Activated CD4-positive, alpha-beta T cell treated with anti-CD3 and anti-CD28 coated beads for 48 hours (primary cell): ENCODE data around the gene KDM4D.
"Not testable (repeated sequence)": the region's sequence is repeated elsewhere in the genome, so short reads cannot be mapped to it uniquely, and the experiment has no call there.

Source experiments
- DNase-seq: peaks from one replicate; pipeline ENCODE4 v3.0.0-alpha.2; 2020

Gene KDM4D

DNA sequence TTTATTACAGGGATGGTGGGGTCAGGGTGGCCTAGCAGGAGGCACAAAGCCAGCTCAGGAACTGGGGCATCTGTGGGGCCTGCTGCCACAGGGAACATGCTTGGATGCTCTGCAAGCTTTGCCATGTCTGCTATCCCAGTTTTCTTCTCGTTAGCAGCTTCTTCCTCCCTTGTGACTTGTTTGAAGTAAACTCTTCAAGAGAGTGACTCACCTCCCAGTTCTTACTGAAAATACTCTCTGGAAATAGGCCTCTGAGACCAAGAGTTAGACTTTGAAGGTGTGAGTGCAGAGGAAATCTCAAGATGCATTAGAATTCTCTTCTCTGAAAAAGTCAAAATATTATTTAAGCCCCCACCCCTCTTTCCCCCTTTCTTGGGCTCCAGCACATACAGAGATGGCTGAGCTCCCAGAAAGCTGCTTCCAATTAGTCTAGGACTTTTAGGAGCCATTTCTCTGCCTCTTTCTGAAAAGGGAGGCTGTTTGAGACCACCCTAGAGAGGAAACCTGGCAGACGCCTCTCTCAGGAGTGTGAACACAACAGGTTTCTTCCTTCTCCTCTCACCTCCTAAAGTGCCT is 15.3 kb upstream of the KDM4D start:
- no peak for DNase-seq

DNA sequence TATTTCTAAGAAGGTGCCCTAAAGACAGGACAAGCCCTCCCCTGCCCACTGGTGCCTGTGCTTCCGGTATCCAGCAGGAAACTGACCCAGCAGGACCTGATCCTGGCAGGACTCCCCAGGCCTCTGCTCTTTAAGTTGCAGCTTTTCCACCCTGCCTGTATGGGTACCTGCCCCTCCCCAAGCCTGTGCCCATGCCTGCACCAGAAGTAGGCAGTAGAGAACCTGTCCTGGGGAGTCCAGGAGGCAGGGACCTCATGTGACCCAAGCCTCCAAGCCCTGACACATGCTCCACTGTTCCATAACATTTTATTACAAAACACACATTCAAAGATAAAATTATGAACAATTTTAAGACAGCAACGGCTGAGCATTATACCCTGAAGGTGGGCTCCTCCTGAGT is 14.3 kb upstream of the KDM4D start:
- no peak for DNase-seq

DNA sequence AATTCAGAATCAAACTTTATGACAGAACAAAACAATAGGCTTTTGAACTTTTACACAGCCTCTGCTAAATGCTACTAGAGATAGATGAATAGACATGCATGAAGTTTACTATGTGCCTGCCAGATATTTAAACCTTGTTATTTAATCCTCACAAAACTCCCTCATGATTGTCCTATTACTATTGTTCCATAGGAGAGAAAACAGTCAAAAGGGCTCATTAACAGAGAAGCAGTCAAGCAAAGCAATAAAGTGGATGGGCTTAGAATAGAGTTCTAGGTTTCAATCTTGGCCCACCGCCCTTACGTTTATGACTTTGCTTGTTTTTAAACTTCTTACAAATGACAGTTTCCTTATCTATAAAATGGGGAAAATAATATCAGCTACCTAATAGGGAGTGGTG is 13.0 kb upstream of the KDM4D start:
- no peak for DNase-seq

DNA sequence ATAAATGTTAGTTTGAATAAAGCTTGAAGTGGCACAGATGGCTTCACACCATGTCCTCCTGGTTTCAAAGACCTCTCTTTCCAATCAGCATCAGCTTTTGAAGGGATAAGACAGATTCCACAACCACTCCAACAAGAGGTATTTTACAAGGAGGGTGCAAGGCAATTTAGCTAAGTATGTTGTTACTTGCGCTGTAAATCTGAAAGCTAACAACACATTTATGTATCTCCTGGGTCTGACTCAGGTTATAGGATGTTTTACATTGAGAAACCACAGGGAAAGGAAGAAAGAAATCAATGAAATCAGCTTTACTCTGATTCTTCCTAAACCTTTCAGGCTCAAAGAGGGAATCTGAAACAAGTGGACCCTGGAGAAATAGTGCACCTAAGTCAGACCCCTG is 12.3 kb upstream of the KDM4D start:
- DNase-seq = no peak

DNA sequence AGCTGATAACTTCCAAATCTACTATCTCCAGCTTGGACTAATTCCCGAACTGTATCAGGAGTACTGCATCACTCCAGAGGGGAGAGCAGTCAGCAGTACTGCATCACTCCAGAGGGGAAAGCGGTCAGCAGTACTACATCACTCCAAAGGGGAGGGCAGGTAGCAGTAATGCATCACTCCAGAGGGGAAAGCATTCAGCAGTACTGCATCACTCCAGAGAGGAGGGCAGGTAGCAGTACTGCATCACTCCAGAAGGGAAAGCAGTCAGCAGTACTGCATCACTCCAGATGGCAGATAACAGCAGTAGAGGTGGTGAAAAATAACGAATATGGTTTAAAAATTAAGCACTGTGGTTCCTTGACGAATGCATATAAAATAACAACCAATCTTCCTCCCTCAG is 8.6 kb upstream of the KDM4D start:
- DNase-seq = no peak

DNA sequence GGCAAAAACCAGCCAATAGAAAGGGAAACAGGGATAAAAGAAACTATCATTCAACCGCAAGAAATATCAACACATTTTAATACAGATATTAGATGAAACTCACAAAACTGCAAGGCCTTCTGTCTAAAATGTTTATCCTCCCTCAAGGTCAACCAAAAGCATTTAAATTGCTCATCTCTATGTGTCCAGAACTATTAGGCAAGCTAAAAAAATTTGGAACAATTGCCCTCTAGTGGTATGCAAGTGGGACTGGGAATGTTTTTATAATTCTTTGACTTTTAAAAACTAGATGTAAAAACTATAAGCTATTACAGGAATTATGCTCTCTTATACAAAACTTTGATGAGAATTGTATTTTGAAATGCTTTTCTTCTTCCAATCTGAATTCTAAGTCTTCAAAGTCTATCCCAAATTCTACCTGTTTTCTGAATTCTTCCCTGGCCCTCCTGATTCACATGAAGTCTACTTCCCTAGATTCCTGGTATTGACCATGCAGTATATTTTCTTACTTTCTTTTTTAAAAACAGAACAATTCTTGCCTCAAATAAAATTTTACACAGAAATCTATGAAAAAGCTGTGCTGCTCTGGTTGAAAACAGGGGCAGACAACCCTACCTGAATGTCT is 5.1 kb upstream of the KDM4D start:
- no peak for DNase-seq

DNA sequence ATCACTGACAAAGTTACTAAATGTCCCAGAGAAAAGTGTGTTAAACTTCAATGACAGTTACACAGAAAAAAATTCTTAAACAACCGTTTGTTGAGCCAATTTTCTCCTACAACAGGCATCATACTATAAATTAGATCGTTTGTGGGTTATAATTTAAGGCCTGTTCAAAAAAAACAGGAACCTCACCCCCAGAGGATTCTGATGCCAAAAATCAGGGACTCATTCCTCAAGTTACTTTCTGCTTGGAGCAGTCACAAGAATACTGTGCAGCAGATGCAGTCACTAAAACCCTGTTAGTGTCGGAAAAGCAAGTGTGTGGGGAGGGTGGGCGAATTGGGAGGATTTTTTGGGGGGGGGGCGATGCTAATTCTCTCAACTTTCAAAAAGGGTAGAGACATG is 810 bp upstream of the KDM4D start:
- no peak for DNase-seq

DNA sequence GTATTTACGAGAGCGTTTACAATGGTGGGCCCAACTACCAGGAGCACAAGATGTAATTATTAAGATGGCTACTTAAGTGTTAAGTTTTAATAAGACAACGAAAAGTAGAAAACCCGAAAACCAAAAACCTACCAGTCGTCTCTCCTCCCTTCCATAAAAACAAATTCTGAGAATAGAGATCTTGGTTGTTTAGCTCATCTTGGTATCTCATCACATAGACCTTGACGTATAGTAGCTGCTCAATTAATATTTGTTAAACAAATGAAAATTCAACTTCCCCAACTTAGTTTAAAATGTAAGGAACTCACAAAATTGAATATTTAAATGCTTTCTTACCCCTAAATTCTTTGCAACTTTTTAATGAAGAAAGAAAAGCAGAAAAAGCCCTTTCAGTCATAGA is 669 bp downstream of the KDM4D start:
- DNase-seq = no peak

DNA sequence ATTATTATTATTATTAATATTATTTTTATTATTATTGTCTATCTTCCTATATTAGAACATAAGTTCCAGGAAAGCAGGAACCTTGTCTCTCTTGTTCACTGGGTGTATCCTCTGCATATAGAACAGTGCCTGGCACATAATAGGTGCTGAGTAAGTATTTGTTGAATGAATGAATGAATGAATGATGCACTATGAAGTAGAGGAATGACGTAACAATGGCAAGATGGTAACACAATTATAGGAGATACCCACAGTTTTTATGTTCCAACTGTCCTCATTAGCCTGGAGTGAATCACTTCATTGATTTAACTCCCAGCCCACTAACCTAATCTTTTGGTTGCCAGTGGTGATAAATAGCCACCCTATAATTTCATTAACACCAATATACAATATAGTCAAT is 2.1 kb downstream of the KDM4D start:
- DNase-seq = no peak

DNA sequence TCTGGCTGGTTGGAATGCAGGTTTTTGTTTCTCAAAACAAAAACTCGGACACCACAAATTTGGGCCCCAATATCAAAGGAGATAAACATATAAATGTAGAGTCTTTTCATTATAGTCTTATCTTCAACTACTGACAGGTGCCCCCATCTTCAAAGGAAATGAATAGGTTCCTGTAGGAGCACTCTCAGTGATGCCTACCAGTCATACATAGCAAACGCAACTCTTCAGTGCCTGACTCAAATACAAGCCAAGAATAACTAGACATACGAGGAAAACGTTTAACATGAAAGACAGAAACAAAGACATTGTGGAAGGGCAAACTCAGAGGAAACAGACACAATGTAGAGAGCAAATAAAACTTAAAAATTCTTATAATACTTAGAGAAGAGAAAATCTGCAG is 13.9 kb downstream of the KDM4D start:
- DNase-seq = no peak

DNA sequence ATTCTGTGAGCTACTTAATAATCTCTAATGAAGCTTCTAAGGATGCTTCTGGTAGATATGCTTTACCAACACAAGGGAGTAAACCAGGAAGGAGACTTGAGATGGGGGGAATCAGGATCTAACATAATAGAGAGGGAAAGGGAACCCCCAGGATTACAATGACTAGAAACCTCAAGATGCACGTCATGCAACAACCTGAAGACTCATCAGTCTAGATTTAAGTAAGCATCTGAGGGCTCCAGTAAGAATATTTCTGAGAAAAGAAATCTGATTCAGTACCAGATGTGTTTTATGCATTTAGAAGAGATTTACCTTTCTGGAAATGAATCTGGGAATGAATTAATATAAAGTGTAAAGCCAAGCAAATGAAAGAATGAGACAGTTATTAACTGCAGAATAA is 15.2 kb downstream of the KDM4D start:
- DNase-seq = no peak

DNA sequence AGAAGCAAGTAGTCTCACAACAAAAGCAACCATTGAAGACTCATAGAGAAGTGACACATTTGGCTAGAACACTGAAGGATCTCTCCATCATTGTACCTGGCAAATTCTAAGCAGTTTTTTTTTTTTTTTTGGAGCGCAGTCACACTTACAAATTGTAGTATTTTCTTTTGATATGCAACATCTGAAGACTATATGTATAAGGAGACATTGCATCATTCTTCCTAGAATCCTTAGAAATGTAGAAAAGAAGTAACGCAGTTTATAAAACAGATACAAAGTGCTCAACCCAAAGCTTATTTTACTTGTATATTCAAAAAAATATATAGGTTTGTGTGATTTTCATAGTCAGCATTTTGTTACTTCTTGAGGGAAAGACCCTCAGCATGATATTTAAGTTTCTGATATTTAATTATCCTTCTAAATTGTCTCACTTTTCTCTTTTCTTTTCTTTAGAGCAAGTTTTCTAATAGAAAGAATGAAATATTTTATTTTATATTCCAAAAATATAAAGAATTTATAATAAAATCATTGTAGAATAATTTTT is 20.0 kb downstream of the KDM4D start:
- DNase-seq = no peak

DNA sequence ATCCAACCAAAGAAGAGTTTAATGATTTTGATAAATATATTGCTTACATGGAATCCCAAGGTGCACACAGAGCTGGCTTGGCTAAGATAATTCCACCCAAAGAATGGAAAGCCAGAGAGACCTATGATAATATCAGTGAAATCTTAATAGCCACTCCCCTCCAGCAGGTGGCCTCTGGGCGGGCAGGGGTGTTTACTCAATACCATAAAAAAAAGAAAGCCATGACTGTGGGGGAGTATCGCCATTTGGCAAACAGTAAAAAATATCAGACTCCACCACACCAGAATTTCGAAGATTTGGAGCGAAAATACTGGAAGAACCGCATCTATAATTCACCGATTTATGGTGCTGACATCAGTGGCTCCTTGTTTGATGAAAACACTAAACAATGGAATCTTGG is 23.9 kb downstream of the KDM4D start:
- DNase-seq = no peak

DNA sequence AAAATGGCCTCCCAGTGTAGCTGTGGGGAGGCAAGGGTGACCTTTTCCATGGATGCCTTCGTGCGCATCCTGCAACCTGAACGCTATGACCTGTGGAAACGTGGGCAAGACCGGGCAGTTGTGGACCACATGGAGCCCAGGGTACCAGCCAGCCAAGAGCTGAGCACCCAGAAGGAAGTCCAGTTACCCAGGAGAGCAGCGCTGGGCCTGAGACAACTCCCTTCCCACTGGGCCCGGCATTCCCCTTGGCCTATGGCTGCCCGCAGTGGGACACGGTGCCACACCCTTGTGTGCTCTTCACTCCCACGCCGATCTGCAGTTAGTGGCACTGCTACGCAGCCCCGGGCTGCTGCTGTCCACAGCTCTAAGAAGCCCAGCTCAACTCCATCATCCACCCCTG is 24.8 kb downstream of the KDM4D start:
- no peak for DNase-seq

DNA sequence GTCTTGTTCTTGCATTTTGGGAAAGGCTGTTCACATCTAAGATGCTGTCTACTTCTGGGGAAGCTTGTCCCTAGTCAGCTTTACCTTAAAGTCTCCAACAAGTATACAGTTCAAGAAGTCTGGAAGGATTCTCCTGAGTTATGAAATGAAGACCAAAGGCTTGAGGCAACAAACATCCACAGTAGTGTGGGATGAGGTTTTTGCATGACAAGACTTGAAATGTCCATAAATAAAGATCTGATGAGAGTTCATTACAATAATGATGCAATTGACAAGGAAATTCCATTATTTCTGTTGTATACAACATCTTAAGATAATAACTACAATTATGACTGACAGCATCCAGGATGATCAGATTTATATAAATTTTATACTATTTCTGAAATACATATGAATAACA is 30.2 kb downstream of the KDM4D start:
- no peak for DNase-seq

DNA sequence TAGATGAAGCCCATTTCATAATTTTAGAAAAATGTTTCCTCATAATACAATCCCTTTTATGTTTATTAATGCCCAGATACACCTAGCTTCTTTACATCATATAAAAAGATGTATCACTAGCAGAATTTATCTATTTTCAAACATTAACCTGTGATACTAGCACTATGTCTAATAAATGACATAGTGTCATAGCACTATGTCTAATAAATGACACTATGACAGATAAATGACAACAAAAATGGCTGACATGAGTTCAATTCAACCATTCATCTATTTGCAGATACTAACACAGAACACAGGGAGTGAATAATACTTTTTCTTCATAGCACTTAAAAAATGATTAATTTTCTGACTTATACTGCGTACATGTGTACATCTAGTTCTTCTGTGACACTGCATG is 32.1 kb downstream of the KDM4D start:
- DNase-seq = no peak

DNA sequence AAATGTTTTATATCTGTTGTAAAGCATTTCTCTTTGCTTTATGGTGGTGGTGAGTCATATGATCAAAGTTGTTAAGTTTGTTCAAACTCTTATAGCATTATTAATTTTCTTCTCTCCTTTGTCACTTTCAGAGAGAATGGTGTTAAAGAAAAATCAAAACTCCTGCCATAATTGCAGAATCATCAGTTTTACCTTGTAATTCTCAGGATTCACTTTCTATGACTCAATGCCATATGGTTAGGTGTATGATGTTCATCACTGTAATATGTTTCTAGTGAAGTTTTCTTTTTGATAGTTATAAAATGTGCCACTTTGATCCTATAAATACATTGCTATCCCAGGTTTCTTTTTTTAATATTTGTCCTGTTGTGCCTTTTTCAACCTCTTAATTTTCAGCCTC is 37.9 kb downstream of the KDM4D start:
- no peak for DNase-seq

DNA sequence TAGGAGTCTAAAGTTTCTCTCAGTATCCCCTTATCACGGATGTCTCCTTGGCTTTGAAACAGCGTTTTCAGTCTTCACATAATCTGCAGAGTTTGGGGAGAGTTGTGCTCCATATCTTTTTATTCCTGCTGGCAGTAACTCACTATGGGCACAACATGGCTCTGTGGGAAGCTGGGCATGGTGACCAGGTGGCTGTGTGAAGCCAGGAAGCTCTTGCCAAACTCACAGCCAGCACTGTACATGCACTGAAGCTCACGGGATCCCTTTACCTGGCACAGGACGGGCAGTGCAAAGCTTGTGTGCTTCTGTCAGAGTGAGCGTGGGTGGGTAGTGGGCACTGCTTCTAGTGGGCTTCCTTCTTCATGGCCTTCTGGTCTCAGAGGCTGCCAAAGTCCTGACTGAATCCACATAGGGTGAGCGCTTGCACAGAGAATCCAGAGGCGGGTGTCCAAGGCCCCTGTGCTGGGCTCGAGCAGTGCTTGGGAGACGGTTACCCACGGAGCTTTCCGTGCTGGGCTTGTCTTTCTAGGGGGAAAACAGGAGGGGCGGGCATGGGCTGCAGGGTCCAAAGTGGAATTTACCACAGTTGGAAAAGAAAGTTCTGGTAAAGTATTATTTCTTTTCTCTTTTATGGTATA is 40.8 kb downstream of the KDM4D start:
- no peak for DNase-seq

DNA sequence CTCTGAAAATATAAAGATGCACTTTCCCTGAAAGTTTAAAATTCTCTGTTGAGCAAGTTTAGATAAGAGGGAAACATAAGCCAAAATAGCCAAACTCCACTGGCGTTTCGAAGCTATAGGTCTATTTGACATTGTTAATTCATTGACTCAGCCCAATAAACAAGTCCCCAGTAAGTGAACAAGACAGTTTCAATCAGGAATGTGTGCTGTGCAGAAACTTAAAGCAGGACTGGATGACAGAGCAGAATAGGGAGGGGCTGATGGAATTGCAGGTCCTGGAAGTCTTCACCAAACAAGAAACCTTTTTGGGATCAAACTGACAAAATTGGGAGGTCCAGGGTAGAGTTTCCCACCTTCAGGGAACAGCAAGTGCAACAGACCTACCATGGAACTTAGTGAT is 42.6 kb downstream of the KDM4D start:
- DNase-seq = no peak

DNA sequence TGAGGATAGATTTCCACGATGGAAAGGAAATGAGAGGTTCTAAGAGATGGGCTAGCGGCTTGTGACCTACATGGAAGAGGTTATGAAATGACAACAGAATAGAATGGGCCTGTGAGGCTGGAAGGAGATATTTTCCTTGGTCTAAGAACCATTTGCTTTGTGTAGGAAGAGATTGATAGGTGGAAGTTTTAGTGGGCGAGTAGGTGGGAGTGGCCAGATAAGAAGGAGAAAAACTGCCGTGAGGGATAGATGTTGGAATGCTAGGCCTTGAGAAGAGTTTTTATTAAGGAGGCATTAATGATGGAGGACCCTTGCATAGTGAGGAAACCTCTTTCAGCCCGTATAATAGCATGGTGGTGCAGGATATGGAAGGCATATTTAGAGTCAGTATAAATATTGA is 48.0 kb downstream of the KDM4D start:
- DNase-seq = not testable (repeated sequence)

DNA sequence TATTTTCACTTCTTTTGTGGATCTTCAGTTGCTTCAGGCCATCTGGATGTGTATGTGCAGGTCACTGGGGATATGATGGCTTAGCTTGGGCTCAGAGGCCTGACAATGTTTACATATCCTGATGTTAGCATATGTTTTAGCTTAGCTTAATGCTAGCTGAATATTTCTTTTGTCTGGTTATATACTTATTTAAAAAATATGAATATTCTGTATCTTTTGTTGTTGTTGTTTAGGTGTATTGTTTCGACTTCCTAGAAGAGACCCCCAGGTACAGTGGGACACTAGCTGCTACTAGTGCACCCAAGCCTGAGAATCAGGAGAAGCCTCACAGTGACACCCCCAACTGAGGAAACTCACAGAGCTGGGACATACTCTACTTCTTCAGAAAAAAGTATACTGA is 51.4 kb downstream of the KDM4D start, which contains the start of gene KDM4E:
KDM4E (plus strand) TSS at position 301 of the 400 bp plus-strand sequence. CDS start 300 bp downstream, outside the sequence.
- no peak for DNase-seq

DNA sequence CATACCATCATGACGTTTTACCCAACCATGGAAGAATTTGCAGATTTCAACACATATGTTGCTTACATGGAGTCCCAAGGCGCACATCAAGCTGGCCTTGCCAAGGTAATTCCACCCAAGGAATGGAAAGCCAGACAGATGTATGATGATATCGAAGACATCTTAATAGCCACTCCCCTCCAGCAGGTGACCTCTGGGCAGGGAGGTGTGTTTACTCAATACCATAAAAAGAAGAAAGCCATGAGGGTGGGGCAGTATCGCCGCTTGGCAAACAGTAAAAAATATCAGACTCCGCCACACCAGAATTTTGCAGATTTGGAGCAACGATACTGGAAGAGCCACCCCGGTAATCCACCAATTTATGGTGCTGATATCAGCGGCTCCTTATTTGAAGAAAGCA is 52.1 kb downstream of the KDM4D start:
- not testable (repeated sequence) for DNase-seq

DNA sequence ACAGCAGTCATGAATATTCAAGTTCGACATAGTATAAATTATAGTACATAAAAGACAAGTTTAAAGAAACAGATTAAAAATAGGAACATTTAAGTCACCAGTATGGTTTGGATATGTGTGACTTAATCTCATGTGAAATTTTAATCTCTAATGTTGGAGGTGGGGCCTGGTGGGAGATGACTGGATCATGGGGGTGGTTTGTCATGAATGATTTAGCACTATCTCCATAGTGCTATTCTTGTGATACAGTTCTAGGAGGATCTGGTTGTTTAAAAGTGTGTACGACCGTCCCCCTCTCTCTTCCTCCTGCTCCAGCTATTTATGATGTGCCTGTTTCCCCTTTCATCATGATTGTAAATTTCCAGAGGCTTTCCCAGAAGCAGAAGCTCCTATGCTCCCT is 54.8 kb downstream of the KDM4D start:
- DNase-seq = no peak

DNA sequence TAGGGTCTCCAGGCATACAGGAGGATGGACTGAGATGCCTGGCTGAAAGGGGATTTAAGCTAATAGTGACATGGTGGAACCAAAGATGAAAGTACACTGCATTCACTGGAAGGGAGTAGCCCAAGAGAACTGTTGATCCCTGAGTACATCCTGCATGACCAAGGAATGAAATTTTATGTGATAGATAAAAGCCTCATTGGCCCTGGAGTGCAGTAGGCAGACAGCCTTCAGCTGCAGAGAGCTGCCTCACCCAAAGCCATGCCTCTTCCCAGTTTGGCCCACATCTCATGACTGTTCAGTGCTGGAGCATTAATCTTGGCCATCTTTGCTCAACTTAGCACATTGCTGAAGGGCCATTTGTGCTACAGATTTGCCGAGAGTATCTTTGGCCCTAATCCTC is 59.5 kb downstream of the KDM4D start:
- no peak for DNase-seq

DNA sequence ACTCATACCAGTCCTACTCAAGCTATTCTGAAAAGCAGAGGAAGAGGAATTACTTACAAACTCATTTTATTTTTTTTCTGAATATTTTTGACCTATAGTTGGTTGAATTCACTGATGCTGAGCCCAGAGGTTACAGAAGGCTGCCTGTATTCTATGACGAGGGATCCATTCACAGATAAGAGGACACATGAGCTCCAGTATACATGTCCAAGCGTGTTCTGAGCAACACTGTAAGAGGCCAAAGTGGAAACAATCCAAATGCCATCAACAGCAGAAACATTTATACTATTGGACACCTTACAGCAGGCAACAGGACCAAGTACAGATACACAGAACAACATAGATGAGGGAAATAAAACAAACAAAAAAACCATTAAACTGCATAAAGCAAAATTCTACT is 61.8 kb downstream of the KDM4D start:
- DNase-seq = no peak
